WI38 (cell line): ENCODE measurements around the gene EPG5.
"Not testable (repeated sequence)": the region's sequence is repeated elsewhere in the genome, so short reads cannot be mapped to it uniquely, and the experiment has no call there.

Source experiments
- H3K4me3 ChIP-seq: 2 replicates; pipeline ENCODE4 v1.5.1; 2011; ENCODE audit warnings: low read depth, mild to moderate bottlenecking, control low read depth, low read length
- TF ChIP-seq, protein P1 (sequence below): IDR thresholded peaks from 2 replicates; pipeline ENCODE4 v1.5.1; 2012; ENCODE audit warnings: low read depth, mild to moderate bottlenecking, control low read depth, low read length

Gene EPG5

DNA sequence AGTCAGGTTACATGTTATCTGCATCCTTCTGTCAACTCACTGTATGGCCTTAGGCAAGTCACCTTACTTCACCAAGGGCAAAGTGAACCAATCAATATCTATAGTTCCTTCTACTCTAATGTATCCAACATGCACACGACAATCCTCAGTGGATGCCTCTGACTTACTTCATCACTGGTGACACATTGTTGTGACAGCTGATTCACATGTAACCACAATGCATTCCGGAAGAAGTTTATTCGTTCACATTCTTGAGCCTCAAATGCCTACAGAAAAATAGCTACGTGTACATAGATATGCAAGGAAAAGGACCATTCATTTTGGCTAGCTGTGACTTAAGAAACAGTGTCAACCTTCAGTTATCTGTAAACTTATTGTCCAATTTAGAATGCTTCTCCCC is 26.3 kb upstream of the EPG5 start:
- H3K4me3 ChIP-seq, result no peak overlapping the region
- TF ChIP-seq, protein P1, sequence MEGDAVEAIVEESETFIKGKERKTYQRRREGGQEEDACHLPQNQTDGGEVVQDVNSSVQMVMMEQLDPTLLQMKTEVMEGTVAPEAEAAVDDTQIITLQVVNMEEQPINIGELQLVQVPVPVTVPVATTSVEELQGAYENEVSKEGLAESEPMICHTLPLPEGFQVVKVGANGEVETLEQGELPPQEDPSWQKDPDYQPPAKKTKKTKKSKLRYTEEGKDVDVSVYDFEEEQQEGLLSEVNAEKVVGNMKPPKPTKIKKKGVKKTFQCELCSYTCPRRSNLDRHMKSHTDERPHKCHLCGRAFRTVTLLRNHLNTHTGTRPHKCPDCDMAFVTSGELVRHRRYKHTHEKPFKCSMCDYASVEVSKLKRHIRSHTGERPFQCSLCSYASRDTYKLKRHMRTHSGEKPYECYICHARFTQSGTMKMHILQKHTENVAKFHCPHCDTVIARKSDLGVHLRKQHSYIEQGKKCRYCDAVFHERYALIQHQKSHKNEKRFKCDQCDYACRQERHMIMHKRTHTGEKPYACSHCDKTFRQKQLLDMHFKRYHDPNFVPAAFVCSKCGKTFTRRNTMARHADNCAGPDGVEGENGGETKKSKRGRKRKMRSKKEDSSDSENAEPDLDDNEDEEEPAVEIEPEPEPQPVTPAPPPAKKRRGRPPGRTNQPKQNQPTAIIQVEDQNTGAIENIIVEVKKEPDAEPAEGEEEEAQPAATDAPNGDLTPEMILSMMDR, result no peak

DNA sequence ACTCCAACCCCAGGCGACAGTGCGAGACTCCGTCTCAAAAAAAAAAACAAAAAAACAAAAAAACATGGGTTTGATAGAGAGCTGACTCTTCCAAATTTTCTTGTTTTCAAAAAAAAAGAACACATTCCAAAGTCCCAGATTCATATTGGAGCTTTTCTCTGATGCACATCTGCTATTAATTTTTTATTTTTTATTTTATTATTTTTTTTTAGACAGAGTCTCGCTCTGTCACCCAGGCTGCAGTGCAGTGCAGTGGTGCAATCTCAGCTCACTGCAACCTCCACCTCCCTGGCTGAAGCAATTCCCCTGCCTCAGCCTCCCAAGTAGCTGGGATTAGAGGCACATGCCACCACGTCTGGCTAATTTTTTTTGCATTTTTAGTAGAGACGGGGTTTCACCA is 25.4 kb upstream of the EPG5 start:
- H3K4me3 ChIP-seq, result not testable (repeated sequence)

DNA sequence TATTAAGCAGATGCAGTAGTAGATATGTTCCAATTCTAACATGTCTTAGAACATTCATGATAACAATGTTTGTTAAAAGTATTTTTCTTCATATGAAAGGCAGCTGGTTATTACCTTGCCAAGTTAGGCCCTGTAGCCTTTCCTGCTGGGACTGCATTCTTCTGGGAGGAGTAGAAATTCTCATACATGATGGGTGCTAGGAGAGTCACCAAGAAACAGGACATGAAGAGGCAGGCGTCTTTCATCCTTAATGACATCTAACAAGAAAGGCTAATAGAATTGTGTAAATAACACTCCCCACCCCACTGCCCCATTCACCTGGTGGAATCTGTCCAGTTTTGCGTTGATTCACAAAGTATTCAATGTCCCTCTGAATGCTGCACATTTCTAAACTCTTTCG is 24.7 kb upstream of the EPG5 start:
- TF ChIP-seq, protein P1, result no peak
- no peak overlapping the region for H3K4me3 ChIP-seq

DNA sequence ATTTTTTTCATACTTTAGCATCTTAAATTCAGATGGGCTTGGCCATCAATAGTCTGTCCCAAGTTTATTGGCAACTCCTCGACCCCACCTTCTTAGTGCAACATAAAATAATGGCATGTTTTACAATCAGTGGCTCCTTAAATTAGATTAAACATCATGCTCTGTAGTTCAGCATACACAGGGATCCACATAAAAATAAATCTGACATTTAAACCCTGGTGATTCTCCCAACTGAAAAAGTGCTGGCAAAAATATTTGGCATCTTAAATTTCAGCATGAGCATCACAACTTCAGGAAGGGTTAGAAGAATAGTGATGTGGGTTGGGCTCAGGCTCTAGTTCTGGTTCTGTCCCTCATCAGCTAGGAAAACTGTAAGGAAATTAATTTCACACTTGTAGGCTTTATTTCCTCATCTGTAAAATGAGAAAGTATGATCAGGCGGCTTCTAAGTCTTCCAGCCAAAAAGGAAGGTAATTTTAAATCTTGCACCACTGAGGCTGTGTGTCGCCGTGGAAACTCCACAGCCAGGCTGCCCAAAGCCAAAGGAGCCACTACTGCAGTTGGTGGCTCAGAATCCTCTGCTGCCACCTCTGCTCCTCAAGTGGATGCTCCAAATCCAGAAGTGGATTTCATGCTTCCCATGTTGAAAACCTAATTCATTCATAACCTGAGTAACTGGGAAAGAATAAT is 17.6 kb upstream of the EPG5 start:
- no peak overlapping the region for H3K4me3 ChIP-seq
- TF ChIP-seq, protein P1, result no peak

DNA sequence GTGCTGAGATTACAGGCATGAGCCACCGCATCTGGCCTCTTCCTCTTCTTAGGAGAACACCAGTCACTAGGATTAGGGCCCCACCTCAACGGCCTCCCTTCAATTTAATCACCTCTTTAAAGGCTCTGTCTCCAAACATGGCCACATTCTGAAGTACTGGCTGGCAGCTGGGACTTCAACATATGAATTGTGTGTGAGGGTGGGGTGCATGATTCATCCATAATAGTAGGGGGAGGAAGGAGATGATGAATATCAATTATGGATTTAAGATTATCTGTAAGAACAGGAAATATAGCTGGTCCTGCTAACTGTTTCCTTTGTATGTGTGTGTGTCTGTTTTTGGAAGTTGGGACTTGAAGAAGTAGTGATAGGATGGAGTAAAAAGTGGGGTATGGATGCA is 14.7 kb upstream of the EPG5 start:
- H3K4me3 ChIP-seq, result no peak overlapping the region
- TF ChIP-seq, protein P1, result no peak

DNA sequence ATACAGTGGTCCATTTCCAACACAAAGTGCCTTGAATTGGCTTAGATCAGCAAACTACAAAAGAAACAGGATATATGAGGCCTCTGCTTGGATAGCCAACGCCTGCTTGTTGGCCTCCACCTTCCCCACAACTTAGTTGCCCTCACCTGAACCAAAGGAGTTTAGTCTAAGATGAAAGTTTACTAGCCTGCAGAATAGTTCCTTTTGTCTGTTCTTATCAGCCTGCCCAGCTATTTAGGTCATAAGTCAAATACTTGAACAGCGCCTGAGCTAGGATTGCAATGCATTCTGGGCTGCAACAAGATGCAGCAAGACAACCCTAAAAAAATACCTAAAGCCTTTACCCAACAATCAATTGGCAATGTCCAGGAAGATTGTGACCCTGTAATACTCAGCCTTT is 13.1 kb upstream of the EPG5 start:
- H3K4me3 ChIP-seq, result no peak overlapping the region
- TF ChIP-seq, protein P1, result no peak

DNA sequence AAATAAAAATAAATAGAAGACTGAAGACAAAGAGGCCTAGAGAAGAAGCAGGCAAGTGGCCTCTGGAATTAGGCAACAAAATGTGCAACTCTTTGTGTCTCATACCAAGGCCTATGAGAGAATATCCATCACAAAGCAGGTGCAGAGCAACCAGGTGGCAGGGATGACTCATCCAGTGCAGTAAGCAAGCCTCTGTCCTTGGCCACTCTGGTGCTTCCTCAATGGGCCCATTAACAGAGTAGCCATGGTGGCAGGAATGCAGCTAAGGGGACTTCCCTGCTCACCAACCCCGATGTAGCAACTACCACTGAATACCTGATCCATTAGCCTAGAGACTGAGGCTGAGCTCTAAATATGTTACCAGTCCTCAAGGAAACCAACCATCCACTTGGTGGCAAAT is 11.0 kb upstream of the EPG5 start:
- TF ChIP-seq, protein P1, result no peak
- H3K4me3 ChIP-seq, result no peak overlapping the region

DNA sequence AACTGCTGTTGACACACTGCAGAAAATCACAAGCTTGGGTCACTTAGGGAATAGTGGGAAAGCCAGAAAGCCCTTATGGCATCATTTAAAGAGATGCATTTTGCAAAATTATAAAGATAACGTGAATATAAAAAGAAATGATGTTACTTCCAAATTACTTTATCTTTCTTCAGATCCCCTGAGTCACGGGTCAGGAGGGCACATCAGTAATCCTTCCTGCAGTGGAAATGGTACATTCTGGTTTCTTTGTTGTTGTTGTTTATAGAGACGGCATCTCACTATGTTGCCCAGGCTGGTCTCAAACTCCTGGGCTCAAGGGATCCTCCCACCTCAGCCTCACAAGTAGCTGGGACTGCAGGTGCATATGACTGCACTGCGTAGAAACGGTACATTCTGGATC is 9.8 kb upstream of the EPG5 start:
- no peak overlapping the region for H3K4me3 ChIP-seq
- TF ChIP-seq, protein P1, result no peak
